NCI-H446 treated with DMSO at 0.1 percent for 48 hours (cell line): ENCODE measurements around the gene PALLD.
"Not testable (repeated sequence)": the region's sequence is repeated elsewhere in the genome, so short reads cannot be mapped to it uniquely, and the experiment has no call there.

Experiments
- DNase-seq: peaks from one replicate; lab custom pipeline; 2025; lab: John Stamatoyannopoulos, UW

The PALLD gene

DNA sequence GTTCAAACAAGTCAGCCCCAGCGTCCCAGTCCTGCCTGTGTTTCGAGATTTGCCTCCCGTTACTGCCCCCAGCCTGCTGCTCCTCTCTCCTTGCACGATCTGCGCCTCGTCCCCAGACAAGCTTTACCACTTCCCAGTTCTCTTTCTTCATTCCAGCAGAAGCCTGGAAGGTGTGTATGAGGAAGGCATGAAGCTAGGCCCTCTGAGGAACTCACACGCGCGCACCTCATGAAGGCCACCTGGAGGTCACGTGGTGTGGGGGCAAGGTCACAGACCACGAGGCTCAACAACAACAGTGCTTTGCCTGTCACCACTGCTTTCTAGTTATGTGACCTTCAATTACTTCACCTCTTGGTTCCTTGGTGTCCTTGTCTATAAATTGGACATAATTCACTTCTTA is 181.0 kb downstream of the PALLD start:
- DNase-seq = no peak

GRCh38 chr4:168678751-168679366 is 182.0 kb downstream of the PALLD start:
- DNase-seq = no peak

DNA sequence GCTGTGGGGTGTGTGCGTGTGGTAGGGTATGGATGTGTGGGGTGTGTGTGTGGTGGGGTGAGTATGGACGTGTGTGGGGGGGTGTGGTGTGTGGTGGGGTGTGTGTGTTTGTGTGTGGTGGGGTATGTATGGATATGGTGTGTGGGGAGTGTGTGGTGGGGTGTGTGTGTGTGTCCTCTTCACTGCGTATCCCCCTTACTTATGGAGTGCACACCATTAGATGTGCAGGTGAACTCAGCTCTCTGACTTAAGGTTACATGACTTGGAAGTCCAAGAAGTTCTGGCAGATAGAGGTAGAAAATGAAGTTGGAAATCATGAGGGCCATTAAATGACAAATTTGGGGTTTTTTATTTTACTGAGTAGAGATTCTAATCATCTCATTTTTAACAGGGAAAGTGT is 182.5 kb downstream of the PALLD start:
- no peak for DNase-seq

GRCh38 chr4:168679819-168680218 is 183.0 kb downstream of the PALLD start:
- no peak for DNase-seq

DNA sequence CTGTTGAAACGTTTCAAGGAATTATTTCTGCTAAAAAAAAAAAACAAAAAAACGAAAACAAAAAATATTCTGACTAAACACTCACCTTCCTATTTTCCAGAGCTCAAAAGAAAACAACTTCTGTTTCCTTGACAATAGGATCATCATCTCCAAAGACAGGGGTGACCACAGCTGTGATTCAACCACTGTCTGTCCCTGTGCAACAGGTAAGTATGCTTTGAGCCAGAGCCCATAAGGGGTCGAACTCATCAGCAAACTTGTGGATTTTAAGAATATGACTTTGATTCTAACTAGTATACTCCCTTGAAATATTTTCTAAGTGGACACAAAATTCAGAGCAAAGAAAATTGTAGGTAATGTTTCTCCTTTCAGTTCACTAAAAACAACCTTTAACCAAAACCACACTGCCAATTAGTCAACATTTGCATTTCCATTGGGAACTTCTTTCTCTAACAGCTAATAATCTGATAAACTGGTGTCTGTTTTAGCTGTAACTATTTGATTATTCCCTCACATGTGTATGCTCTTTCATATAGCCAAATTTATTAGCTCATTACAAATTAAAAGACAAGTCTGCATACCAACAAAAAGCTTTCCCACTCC is 186.1 kb downstream of the PALLD start:
- DNase-seq = no peak

GRCh38 chr4:168683595-168683994 is 186.7 kb downstream of the PALLD start:
- DNase-seq = no peak

DNA sequence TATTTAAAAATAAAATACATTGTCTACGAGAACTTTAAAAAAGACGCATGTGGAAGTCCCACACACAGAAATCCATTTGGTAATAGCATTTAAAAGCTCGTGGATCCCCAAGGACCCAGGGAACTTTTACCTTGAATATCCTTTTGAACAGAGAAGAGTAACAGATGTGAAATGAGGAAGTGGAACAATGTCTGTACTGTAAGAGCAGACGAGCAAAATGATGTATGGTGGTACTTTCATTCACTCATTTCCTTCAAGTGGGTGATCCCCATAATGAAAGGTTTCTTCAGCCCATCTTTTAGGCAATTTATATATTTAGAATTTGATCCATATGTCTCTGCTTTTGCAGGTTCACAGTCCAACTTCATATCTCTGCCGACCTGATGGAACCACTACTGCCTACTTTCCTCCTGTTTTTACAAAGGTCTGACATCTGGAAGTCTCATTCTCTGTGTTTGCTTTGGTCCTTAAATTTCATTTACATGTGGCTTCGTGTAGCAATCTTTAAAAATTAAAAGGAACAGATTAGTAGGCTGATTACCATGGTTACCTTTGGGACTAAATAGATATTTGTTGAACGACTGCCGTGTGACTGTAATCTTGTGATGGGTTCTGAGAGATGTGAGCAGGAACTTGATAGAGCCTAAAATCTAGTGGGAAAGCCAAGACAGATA is 188.4 kb downstream of the PALLD start:
- no peak for DNase-seq

- DNase-seq = no peak
These were observed 191.7 kb downstream of the PALLD start for GRCh38 chr4:168688584-168688983.

- no peak for DNase-seq
These were observed 192.9 kb downstream of the PALLD start for GRCh38 chr4:168689791-168690190.

DNA sequence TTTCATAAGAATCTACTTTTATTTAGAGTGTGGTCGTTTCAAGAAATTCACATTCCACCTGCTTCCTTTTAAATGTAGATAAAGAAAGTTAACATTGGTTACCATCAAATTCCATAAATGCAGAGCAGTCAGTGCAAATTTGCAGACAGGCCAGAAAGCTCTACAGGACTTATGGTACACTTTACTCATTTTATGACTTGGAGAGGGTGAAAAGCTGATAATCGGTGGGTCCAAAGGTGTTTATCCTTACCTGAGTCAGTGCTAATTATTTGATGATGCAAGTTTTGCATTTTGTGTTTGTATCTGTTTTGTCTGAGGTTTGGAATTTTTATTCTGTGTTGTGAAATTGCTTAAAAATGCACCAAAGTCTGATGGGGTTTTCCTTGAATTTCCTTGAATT is 193.3 kb downstream of the PALLD start:
- DNase-seq = no peak

DNA sequence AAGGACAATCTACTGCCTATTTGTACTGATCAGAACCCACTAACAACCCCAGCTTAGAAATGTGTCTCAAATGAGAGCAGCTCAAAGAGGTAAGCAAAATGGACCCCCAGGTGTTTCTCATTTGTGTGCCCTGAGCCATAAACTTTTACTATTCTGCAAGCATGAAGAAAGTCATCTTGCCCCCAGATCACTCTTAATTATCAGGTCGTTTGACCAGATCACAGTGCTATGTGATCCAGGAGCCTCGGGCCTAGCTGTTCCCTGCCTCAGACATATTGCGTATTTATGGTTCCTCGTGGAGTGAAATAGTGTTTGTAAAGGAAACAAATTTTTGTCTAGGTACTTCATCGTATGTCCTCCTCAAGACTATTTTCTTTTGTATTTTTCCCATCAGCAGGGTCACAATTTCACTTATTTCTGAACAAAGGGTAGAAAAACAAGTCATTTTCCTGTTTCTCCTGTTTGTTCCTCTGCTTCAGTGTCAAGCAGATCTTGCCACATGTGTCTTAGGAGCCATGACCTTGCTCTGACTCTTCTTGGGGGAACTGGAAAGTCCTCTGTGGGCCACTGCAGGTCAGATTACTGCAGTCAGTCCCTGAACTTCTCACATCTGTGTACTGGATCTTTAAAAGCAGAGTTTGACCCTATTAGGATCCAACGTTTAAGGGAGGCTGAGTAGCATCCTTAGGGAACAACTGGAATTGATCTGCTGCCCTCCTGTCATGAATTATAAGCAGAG is 194.9 kb downstream of the PALLD start:
- DNase-seq = no peak

- no peak for DNase-seq
These were observed 197.1 kb downstream of the PALLD start for GRCh38 chr4:168693750-168694490.

GRCh38 chr4:168694667-168695066 is 197.8 kb downstream of the PALLD start:
- DNase-seq = no peak

GRCh38 chr4:168695288-168695687 is 198.4 kb downstream of the PALLD start:
- DNase-seq = no peak

- DNase-seq = no peak
These were observed 199.4 kb downstream of the PALLD start for GRCh38 chr4:168696280-168696679.

GRCh38 chr4:168696826-168697225 is 200.0 kb downstream of the PALLD start:
- DNase-seq = no peak

DNA sequence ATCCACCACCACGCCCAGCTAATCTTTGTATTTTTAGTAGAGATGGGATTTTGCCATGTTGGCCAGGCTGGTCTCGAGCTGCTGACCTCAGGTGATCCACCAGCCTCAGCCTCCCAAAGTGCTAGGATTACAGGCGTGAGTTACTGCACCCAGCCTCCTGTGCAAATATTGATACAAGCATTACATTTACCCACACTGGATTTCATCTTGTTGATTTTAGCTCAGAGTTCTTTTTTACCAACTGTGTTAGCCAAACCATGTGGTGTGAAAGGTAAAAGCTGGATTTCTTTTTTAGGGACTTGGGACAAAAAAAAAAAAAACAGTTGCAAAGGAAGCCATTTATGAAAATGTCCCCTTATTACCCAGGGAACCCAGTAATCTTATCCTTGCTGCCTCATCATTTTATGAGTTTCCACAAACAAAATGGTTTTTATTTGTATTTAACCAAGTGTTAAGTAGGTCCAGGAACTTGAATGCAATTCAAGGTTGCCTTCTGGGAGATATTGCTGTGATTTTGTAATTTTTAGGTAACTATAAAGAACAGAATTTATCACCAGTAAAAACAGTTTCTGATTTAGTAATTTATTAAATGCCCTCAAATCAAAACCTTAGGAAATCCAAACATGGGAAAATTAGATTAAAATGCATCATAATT is 202.5 kb downstream of the PALLD start:
- DNase-seq = no peak

DNA sequence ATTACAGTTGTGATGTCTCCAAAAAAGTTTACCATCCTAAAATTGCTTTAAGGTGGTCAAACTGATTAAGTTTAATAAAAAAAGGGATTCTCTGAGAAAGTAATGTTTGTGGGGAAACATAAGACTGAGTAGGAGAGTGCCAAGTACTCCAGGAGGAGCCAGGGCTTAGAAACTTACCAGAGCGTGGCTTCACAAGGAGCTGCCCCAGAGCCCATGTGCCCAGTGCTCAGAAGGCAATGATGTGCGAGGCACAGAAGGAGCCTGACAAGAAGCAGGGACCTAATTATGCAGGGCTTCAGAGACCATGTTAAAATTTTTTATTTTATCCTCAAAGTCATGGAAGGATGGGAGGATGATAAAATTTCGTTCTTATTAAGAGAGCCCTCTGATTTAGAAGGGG is 204.2 kb downstream of the PALLD start:
- DNase-seq = no peak

DNA sequence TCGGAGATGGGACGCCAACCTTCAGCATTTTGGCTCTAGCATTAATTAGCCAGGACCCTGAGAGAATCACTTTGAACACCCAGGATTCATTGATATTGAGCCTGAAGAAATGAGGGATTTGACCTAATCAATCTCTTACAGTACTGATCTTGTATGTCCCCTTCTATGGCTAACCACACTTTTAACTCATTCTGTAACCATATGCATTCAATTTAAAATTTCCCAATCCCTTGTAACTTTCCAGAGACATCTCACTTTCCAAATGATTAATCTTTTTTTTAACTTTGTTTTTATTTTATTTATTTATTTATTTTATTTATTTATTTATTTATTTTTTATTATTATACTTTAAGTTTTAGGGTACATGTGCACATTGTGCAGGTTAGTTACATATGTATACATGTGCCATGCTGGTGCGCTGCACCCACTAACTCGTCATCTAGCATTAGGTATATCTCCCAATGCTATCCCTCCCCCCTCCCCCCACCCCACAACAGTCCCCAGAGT is 205.8 kb downstream of the PALLD start:
- DNase-seq = not testable (repeated sequence)

- no peak for DNase-seq
These were observed 208.3 kb downstream of the PALLD start for GRCh38 chr4:168705121-168705520.

DNA sequence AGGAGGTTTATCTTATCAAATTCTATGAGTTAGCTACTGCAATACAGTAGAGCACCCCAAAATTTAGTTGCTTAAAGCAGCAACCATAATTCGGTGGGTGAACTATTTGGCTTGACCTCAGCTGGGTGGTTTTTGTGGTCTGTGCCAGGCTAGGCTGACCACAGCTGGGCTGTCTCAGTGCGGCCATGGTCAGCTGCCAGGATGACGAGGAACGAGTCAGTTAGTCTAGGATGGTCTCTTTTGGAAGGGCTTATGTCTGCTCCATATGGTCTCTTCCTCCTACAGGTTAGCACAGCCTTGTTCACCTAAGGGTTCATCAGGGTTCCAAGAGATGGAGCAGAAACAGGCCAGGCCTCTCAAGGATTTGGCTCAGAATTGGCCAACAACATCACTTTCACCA is 210.4 kb downstream of the PALLD start:
- no peak for DNase-seq
